ENCODE measurements around the gene PTPN11.

DNA sequence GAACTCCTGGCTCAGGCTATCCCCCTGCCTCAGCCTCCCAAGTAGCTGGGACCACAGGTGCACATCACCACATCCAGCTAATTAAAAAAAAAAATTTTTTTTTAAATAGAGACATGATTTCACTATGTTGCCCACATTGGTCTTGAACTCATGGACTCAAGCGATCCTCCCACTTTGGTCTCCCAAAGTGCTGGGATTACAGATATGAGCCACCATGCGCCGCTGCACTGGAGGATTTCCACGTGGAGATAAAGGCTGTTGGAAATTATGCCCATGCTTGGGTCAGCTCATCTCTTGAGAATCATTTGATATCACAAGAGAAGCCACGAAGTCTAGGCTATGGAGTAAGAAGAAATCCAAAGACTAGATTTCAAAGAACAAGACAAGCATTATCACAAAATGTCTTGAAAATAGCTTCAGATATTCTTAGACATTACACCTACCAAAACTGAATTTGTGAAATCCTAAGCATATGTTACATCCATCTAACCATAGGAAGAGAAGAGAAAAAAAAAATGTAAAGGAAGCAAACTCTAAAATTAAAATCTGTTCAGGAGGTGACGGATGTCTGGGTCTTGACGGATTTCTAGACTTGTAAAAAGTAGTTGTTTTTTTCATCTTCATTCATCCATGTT, 99.1 kb downstream of the PTPN11 start:
- no peak for TF ChIP-seq POLR2A (IDR thresholded peaks at IDR 0.05; ENCODE audit: low read depth, low read length)
- TF ChIP-seq TAF1 (IDR thresholded peaks at IDR 0.05; ENCODE audit: low read depth, low read length), result no peak
- TF ChIP-seq POLR2AphosphoS5 (IDR thresholded peaks at IDR 0.05; ENCODE audit: low read depth, low read length), result no peak
- no peak for TF ChIP-seq SPI1 (IDR thresholded peaks at IDR 0.05; ENCODE audit: low read depth, low read length)
